GM21737 (cell line): ENCODE results near the gene MTARC2.

ENCODE experiments used
- ATAC-seq: cut with Tn5 transposase; IDR thresholded peaks from one replicate; pipeline ENCODE4 v1.9.1; 2021; ENCODE audit warnings: mild to moderate bottlenecking, moderate library complexity; ENCODE audit not compliant: unreplicated experiment

The MTARC2 gene

GRCh38 chr1:220767312-220768125, 19.4 kb downstream of the MTARC2 start:
- ATAC-seq = no peak

DNA sequence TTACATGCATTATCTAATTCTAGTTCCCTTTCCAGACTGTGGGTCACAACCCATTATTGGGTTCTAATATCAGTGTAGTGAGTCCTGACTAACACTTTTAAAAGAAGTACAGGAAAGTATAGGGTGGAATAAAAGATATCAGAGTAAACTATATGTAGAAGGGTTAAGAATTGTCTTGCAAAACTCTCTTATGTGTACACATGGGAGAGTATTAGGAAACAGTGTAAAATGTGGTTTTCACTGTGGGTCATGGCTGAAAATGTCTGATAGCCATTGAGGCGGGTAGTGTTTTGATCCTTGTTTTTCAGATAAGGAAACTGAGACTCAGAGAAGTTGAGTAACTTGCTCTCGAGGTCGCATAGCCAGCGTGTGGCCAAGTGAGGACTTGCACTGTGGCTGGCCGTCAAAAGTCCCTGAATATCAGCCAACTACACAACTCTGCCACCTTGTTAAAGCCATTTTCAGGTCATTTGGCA, 20.0 kb downstream of the MTARC2 start:
- no peak for ATAC-seq

GRCh38 chr1:220769205-220769604, 21.1 kb downstream of the MTARC2 start:
- no peak for ATAC-seq

DNA sequence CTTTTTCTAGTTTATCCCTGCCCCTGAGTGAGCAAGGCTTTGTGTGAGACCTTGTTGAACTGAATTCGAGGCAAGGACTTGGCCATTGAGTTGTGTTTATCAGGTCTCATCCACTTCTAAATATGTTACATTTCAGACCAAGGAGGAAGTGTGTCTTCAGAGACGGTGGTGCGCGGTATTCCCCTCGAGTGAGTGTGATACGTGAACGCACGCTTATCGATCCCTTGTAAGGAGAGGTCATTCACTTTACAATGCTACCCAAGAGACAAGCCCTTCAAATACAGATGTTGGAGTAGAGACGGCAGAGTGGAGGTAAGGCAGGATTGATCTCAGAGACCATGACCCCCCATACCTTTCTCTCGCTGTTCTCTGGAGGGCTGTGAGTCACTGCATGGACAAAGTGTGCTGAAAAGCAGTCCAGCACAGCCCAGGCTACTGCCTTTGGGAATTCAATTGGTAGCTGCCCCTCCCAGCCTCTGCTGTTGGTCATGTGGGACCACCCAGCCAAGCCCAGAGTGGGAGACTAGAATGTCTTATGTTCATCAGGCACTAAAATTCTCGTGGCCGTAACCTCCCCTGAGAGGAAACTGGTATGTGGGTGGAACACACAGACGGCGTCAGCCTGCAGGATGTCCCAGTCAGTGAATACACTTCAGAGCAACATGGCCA, 22.3 kb downstream of the MTARC2 start:
- ATAC-seq = peak; percentile 75

DNA sequence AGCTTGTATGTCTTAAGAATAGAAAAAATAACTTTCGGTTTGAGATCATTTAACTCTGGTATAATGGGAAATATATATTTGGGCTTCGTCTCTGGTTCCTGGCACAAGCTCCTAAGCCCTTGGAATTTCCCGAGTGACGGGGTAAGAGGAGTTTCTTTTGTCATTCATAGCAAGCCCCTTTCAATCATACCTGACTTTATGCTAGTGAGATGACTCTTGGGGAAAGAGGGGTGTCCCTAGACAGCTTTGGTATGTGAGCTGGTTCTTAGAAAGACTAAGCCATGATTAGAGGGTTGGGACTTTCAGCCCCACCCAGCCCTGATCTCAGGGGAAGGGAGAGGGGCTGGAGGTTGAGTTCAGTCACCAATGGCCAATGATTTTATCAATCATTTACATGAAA, 24.7 kb downstream of the MTARC2 start:
- no peak for ATAC-seq

GRCh38 chr1:220775240-220775853, 27.2 kb downstream of the MTARC2 start:
- no peak for ATAC-seq

GRCh38 chr1:220776254-220776653, 28.1 kb downstream of the MTARC2 start:
- no peak for ATAC-seq

DNA sequence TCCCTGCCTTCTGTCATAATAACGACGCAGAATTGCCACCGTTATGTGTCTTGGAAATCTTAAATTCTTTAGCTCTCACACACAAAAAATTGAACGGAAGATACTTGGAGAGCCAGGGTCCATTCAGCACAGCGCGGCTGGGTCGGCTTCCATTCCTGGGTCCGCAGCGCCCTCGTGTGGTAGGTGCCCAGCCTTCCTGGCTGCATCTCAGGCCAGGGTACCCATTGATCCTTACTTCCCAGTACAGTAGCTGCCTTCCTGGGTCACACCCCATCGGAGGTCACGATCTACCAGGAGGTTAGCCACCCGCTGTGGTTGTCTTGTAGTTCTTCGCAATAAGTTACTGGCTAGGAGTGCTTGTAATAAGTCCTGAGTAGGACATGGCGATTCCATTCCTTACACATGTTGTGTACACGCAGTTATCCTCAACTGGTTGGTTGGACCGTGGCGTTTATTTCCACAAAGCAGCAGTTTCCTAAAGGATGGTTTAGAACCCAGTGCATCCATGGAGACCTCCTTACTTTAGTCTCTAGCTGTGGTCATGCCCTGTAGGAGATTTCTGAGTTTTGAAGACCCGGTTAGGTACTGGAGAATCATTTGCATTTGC, 28.7 kb downstream of the MTARC2 start:
- peak; percentile 83 for ATAC-seq

DNA sequence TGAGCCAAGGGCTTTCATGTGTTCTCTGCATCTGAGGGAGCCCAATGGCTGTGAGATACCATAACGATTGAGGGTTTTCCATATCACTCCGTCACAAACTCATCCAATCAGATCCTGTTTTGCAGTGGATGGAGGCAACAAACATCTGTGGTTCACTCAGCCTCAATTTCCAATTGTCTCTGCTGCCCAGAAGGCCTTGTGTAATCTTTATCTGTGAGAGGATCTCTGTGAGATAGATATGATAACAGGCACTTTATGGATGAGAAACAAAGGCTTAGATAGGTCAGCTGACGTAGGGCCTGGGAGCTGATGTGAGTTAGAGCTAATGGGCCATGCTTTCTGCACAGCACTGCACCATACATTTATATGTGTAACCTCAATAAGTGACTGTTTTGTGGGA, 35.3 kb downstream of the MTARC2 start:
- no peak for ATAC-seq

GRCh38 chr1:220784751-220785150, 36.6 kb downstream of the MTARC2 start:
- no peak for ATAC-seq

- ATAC-seq = no peak
Observed at GRCh38 chr1:220785166-220786056, 37.3 kb downstream of the MTARC2 start.

- ATAC-seq = no peak
Observed at GRCh38 chr1:220786057-220786336, 37.9 kb downstream of the MTARC2 start.

DNA sequence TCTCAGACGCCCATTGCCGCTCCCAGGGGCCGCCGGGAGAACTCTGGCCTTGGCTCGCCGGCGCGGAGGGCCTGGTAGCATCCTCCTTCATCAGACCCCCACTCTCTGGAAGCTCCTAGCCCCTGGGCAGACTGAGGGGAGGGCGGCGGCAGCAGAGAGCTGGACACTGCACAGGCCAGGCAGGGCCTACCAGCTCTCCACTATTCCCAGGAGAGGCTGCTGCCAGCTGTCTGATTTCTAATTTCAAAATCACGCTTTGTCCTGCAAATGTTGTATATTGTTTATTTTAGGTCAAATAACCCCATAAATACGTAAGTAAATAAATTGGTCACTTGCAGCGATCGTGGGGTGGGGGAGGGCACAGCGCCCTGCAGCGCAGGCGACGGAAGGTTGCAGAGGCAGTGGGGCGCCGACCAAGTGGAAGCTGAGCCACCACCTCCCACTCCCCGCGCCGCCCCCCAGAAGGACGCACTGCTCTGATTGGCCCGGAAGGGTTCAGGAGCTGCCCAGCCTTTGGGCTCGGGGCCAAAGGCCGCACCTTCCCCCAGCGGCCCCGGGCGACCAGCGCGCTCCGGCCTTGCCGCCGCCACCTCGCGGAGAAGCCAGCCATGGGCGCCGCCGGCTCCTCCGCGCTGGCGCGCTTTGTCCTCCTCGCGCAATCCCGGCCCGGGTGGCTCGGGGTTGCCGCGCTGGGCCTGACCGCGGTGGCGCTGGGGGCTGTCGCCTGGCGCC, 38.4 kb downstream of the MTARC2 start, which contains the start of gene MTARC1:
MTARC1 (plus strand) TSS at position 577 of the 732 bp plus-strand sequence; CDS start at position 609, 32 bp downstream.
- peak; percentile 53 for ATAC-seq

DNA sequence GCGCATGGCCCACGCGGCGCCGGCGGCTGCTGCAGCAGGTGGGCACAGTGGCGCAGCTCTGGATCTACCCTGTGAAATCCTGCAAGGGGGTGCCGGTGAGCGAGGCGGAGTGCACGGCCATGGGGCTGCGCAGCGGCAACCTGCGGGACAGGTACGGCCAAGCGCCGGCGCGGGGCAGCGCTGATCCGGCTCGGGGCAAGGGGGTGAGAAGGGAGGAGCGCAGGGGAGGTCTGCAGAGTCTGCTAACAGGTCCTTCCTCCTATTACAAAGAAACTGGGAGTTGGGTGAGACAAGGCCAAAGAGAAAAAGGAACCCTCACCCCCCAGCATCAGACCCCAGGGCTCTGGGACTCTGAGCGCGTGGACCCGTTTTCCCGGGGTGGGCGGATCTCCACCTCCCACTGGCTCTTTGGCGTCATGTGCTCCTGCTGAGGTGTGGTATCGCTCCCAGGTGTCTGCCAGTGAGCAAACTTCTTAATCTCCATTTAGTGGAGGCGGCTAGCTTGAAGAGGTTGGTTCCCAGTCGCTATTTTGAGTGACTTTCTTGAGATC, 39.0 kb downstream of the MTARC2 start:
- ATAC-seq = peak; percentile 42

DNA sequence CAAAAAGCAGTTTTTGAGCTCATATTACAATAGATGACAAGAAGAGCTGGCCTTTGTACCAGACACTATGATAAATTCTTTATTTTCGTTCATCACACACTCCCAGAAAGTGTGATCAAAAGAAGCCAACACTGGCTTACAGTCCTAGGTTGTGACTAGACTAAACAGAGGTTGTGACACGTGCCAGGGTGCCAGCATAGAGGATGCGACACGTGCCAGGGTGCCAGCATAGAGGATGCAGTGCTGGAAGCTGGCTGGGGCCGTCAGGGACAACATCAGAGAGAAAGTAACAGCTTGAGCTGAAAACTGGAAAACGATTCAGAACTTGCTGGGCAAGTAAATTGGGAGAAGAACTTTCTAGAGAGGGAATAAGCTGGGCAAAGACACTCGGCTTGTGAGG, 40.8 kb downstream of the MTARC2 start:
- no peak for ATAC-seq

- no peak for ATAC-seq
Observed at GRCh38 chr1:220789532-220790147, 41.5 kb downstream of the MTARC2 start.

DNA sequence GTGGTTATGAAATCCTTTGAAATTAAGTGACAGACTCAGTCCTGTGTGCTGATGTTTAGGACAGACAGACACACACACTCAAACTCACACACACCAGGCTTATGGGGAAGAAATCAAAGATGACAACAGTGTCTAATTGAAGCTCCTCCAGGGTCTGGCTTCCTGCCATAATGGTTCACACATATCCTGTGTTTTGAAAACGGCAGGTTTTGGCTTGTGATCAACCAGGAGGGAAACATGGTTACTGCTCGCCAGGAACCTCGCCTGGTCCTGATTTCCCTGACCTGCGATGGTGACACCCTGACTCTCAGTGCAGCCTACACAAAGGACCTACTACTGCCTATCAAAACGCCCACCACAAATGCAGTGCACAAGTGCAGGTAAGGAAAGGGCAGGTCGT, 43.2 kb downstream of the MTARC2 start:
- no peak for ATAC-seq

DNA sequence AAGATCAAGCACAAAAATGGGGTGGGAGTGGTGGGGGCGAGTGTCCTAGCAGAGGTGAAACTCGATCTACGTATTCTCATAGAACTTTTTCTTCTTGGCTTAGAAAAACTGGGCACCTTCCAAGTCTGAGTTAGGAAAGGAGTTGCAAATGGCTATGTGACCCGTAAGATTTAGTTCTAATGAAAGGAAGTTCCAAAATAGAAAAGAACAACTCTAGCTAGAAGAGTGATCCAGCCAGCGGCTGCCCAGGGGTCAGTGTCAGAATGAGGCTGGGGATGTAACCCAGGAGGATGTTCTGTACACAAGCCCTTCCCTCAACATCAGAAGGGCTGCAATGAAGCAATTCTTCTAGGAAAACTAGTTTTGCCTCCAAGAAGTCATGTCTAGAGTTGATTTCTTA, 43.8 kb downstream of the MTARC2 start:
- no peak for ATAC-seq

- ATAC-seq = no peak
Observed at GRCh38 chr1:220796530-220796929, 48.4 kb downstream of the MTARC2 start.
